H9 (cell line): ENCODE results near the gene C7orf57. TPM values are rescaled to one million over a fixed set of nuclear protein-coding genes. Genes with fewer than 3 reads are reported as not detected.

ENCODE experiments used
- DNase-seq: peaks from one replicate; pipeline ENCODE4 v3.0.0-alpha.2; 2017
- H2AFZ ChIP-seq: one replicate; pipeline ENCODE4 v1.6.1; 2013; ENCODE audit warnings: mild to moderate bottlenecking, low read length, control low read depth, moderate library complexity
- H2AK5ac ChIP-seq: 2 replicates; pipeline ENCODE4 v1.6.1; 2013; ENCODE audit warnings: low read length, control low read depth, mixed read lengths; ENCODE audit not compliant: insufficient read length
- H2BK120ac ChIP-seq: one replicate; pipeline ENCODE4 v1.6.1; 2013; ENCODE audit warnings: low read depth, mild to moderate bottlenecking, low read length, control low read depth, inconsistent platforms; ENCODE audit not compliant: poor library complexity, severe bottlenecking
- H2BK12ac ChIP-seq: 2 replicates; pipeline ENCODE4 v1.6.1; 2013; ENCODE audit warnings: low read length, control low read depth, mixed read lengths, low read depth; ENCODE audit not compliant: insufficient read length
- H2BK15ac ChIP-seq: 2 replicates; pipeline ENCODE4 v1.6.1; 2013; ENCODE audit warnings: low read depth, low read length, control low read depth
- H2BK20ac ChIP-seq: one replicate; pipeline ENCODE4 v1.6.1; 2013; ENCODE audit warnings: low read depth, mild to moderate bottlenecking, low read length, control low read depth, inconsistent platforms; ENCODE audit not compliant: poor library complexity, severe bottlenecking
- H2BK5ac ChIP-seq: 2 replicates; pipeline ENCODE4 v1.6.1; 2013; ENCODE audit warnings: low read length, control low read depth, mixed read lengths; ENCODE audit not compliant: insufficient read length
- H3K14ac ChIP-seq: 2 replicates; pipeline ENCODE4 v1.6.1; 2013; ENCODE audit warnings: low read length, control low read depth; ENCODE audit not compliant: insufficient read depth
- H3K18ac ChIP-seq: 2 replicates; pipeline ENCODE4 v1.6.1; 2013; ENCODE audit warnings: low read depth, mild to moderate bottlenecking, mixed read lengths, low read length, control low read depth; ENCODE audit not compliant: insufficient read length
- H3K23ac ChIP-seq: 2 replicates; pipeline ENCODE4 v1.6.1; 2013; ENCODE audit warnings: low read length, control low read depth, mixed read lengths, low read depth; ENCODE audit not compliant: insufficient read length
- H3K23me2 ChIP-seq: 2 replicates; pipeline ENCODE4 v1.6.1; 2013; ENCODE audit warnings: low read depth, mild to moderate bottlenecking, mixed read lengths, low read length, control low read depth; ENCODE audit not compliant: insufficient read length, poor library complexity, severe bottlenecking
- H3K27ac ChIP-seq: 2 replicates; pipeline ENCODE4 v1.5.1; 2013; ENCODE audit warnings: low read length, control low read depth, mixed read lengths, low read depth; ENCODE audit not compliant: insufficient read length
- H3K27me3 ChIP-seq: 2 replicates; pipeline ENCODE4 v1.6.1; 2013; ENCODE audit warnings: low read length, control low read depth, inconsistent platforms; ENCODE audit not compliant: insufficient read depth
- H3K4ac ChIP-seq: 2 replicates; pipeline ENCODE4 v1.6.1; 2013; ENCODE audit warnings: low read depth, mild to moderate bottlenecking, control low read depth, inconsistent platforms, low read length, moderate library complexity
- H3K4me1 ChIP-seq: 2 replicates; pipeline ENCODE4 v1.6.1; 2013; ENCODE audit warnings: low read length, control low read depth, inconsistent platforms; ENCODE audit not compliant: insufficient read depth
- H3K4me2 ChIP-seq: 2 replicates; pipeline ENCODE4 v1.6.1; 2013; ENCODE audit warnings: low read length, control low read depth, mixed read lengths; ENCODE audit not compliant: insufficient read length, insufficient read depth
- H3K56ac ChIP-seq: 2 replicates; pipeline ENCODE4 v1.6.1; 2013; ENCODE audit warnings: low read depth, mild to moderate bottlenecking, mixed read lengths, low read length, control low read depth; ENCODE audit not compliant: insufficient read length
- H3K79me1 ChIP-seq: 2 replicates; pipeline ENCODE4 v1.6.1; 2013; ENCODE audit warnings: low read depth, mild to moderate bottlenecking, moderate library complexity, low read length, control low read depth, inconsistent platforms; ENCODE audit not compliant: insufficient read depth, poor library complexity, severe bottlenecking
- H3K79me2 ChIP-seq: 2 replicates; pipeline ENCODE4 v1.6.1; 2013; ENCODE audit warnings: low read length, control low read depth, inconsistent platforms; ENCODE audit not compliant: insufficient read depth
- H3K9ac ChIP-seq: 2 replicates; pipeline ENCODE4 v1.6.1; 2013; ENCODE audit warnings: low read length, control low read depth, mixed read lengths; ENCODE audit not compliant: insufficient read length; ENCODE audit errors: extremely low read depth
- H3K9me3 ChIP-seq: one replicate; pipeline ENCODE4 v1.6.1; 2013; ENCODE audit warnings: low read depth, low read length, inconsistent platforms; ENCODE audit not compliant: control insufficient read depth
- H3T11ph ChIP-seq: one replicate; pipeline ENCODE4 v1.6.1; 2013; ENCODE audit warnings: mild to moderate bottlenecking, low read length, control low read depth, inconsistent platforms
- H4K20me1 ChIP-seq: one replicate; pipeline ENCODE4 v1.6.1; 2013; ENCODE audit not compliant: control insufficient read depth, insufficient read length, insufficient read depth
- H4K5ac ChIP-seq: 2 replicates; pipeline ENCODE4 v1.6.1; 2013; ENCODE audit warnings: low read depth, mild to moderate bottlenecking, mixed read lengths, low read length, control low read depth; ENCODE audit not compliant: insufficient read length
- H4K8ac ChIP-seq: replicated peaks from 2 replicates; pipeline ENCODE4 v1.6.1; 2013; ENCODE audit warnings: low read length, control low read depth, mixed read lengths, low read depth; ENCODE audit not compliant: insufficient read length
- H4K91ac ChIP-seq: 2 replicates; pipeline ENCODE4 v1.6.1; 2013; ENCODE audit warnings: low read depth, mild to moderate bottlenecking, moderate library complexity, mixed read lengths, low read length, control low read depth; ENCODE audit not compliant: insufficient read length
- H3K27ac Mint-ChIP-seq, 3 experiments: 2 replicates in 2 of 3; 3 replicates in 1 of 3; pipeline ENCODE4 v1.8.0; 2020 to 2021; ENCODE audit warnings: mixed read lengths in 3 of 3, mild to moderate bottlenecking in 1 of 3, moderate library complexity in 1 of 3
- H3K27me3 Mint-ChIP-seq: 2 replicates; pipeline ENCODE4 v1.8.0; 2021; ENCODE audit warnings: low read depth, mild to moderate bottlenecking, moderate library complexity, mixed read lengths
- H3K36me3 Mint-ChIP-seq, 3 experiments: 2 replicates in 2 of 3; 3 replicates in 1 of 3; pipeline ENCODE4 v1.8.0; 2020 to 2021; ENCODE audit warnings: low read depth in 3 of 3, mixed read lengths in 3 of 3; ENCODE audit not compliant: insufficient read depth in 1 of 3
- H3K4me1 Mint-ChIP-seq, 2 experiments: 2 replicates each; pipeline ENCODE4 v1.8.0; 2020; ENCODE audit warnings: mixed read lengths in 2 of 2
- H3K4me3 Mint-ChIP-seq, 2 experiments: 2 replicates in 1 of 2; 3 replicates in 1 of 2; pipeline ENCODE4 v1.8.0; 2020 to 2021; ENCODE audit warnings: mild to moderate bottlenecking in 2 of 2, mixed read lengths in 2 of 2, moderate library complexity in 1 of 2
- H3K9me3 Mint-ChIP-seq, 2 experiments: 2 replicates in 1 of 2; 3 replicates in 1 of 2; pipeline ENCODE4 v1.8.0; 2020; ENCODE audit warnings: mild to moderate bottlenecking in 2 of 2, mixed read lengths in 2 of 2, moderate library complexity in 1 of 2
- WGBS: extraction: QIAGEN DNeasy Blood & Tissue Kit; methylation state at CpG from one replicate; pipeline ENCODE4 v1.1.7; 2013; ENCODE audit warnings: missing lambda C conversion rate, low lambda C conversion rate, mixed read lengths; ENCODE audit not compliant: insufficient read length; ENCODE audit errors: extremely low coverage; 5-methylcytosine and 5-hydroxymethylcytosine counted together
- total RNA-seq: library from RNA; stranded (reverse); gene quantifications from 2 replicates; pipeline ENCODE4 v1.2.1, GENCODE V29; 2021
- TF ChIP-seq, protein P1 (sequence below): fragments of 200-600 bp; sonication (generic); conservative IDR thresholded peaks from 3 replicates; pipeline ENCODE4 v1.8.0; 2021; ENCODE audit warnings: antibody characterized with exemption, mild to moderate bottlenecking

The C7orf57 gene
- total RNA-seq, 1 experiment from 2014 or later = not detected

GRCh38 chr7:48099781-48100180, 64.4 kb downstream of the C7orf57 start:
- no peak overlapping the region for H2BK5ac ChIP-seq
- no peak overlapping the region for H3K9ac ChIP-seq
- H3K27me3 ChIP-seq = no peaks in the 10 kb centered on the region
- Mint-ChIP-seq H3K27me3 (no peaks in the 10 kb centered on the region), H3K4me1 (no peaks in the 10 kb centered on the region), H3K9me3 (no peaks in the 10 kb centered on the region), H3K4me3 (no peak overlapping the region), H3K36me3 (peaks cover 42 to 78% (median 74%) of the 10 kb centered on the region in 3 experiments; a peak in 6 of 7 replicates), H3K27ac (no peak overlapping the region)
- H3K23me2 ChIP-seq = no peaks in the 10 kb centered on the region
- H4K8ac ChIP-seq = no peak overlapping the region
- no peak overlapping the region for H4K5ac ChIP-seq
- H3K79me1 ChIP-seq = no peaks in the 10 kb centered on the region
- WGBS = no CpG with 5 or more reads among the region's 3 CpGs
- H3K18ac ChIP-seq = no peak overlapping the region
- no peak overlapping the region for H3K56ac ChIP-seq
- no peak overlapping the region for H4K91ac ChIP-seq
- H3K9me3 ChIP-seq = no peaks in the 10 kb centered on the region
- H3K79me2 ChIP-seq = no peaks in the 10 kb centered on the region
- no peak overlapping the region for H3K14ac ChIP-seq
- no peaks in the 10 kb centered on the region for H4K20me1 ChIP-seq
- H2BK120ac ChIP-seq = no peak overlapping the region
- H2AFZ ChIP-seq = no peak overlapping the region
- H3K4ac ChIP-seq = no peak overlapping the region
- no peak overlapping the region for H2BK20ac ChIP-seq
- H2BK12ac ChIP-seq = no peak overlapping the region
- H3K4me1 ChIP-seq = no peaks in the 10 kb centered on the region
- no peak overlapping the region for H3K27ac ChIP-seq
- no peak for DNase-seq
- H3T11ph ChIP-seq = no peak overlapping the region
- no peak overlapping the region for H3K23ac ChIP-seq
- H3K4me2 ChIP-seq = no peak overlapping the region
- H2BK15ac ChIP-seq = no peak overlapping the region
- no peak overlapping the region for H2AK5ac ChIP-seq
- TF ChIP-seq, protein P1, sequence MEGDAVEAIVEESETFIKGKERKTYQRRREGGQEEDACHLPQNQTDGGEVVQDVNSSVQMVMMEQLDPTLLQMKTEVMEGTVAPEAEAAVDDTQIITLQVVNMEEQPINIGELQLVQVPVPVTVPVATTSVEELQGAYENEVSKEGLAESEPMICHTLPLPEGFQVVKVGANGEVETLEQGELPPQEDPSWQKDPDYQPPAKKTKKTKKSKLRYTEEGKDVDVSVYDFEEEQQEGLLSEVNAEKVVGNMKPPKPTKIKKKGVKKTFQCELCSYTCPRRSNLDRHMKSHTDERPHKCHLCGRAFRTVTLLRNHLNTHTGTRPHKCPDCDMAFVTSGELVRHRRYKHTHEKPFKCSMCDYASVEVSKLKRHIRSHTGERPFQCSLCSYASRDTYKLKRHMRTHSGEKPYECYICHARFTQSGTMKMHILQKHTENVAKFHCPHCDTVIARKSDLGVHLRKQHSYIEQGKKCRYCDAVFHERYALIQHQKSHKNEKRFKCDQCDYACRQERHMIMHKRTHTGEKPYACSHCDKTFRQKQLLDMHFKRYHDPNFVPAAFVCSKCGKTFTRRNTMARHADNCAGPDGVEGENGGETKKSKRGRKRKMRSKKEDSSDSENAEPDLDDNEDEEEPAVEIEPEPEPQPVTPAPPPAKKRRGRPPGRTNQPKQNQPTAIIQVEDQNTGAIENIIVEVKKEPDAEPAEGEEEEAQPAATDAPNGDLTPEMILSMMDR = no peak
